BLaER1 (cell line): ENCODE results near the gene FIP1L1.
A peak's percentile ranks its signal among the peaks of the same experiment; 100 is the strongest.
"Not testable (repeated sequence)": the region's sequence is repeated elsewhere in the genome, so short reads cannot be mapped to it uniquely, and the experiment has no call there.

Experiments
- H3K27ac ChIP-seq: shearing (Covaris generic); formaldehyde crosslinking; 2 replicates; pipeline ENCODE4 v1.8.1; 2022
- H3K27me3 ChIP-seq: shearing (Covaris generic); formaldehyde crosslinking; 2 replicates; pipeline ENCODE4 v1.8.1; 2022
- H3K36me3 ChIP-seq: shearing (Covaris generic); formaldehyde crosslinking; 2 replicates; pipeline ENCODE4 v1.8.1; 2022
- H3K4me1 ChIP-seq: shearing (Covaris generic); formaldehyde crosslinking; 2 replicates; pipeline ENCODE4 v1.8.1; 2022
- H3K4me2 ChIP-seq: shearing (Covaris generic); formaldehyde crosslinking; 2 replicates; pipeline ENCODE4 v1.8.1; 2022
- H3K4me3 ChIP-seq: shearing (Covaris generic); formaldehyde crosslinking; 2 replicates; pipeline ENCODE4 v1.8.1; 2022
- H3K9ac ChIP-seq: shearing (Covaris generic); formaldehyde crosslinking; 2 replicates; pipeline ENCODE4 v1.8.1; 2022
- H3K9me3 ChIP-seq: shearing (Covaris generic); formaldehyde crosslinking; 2 replicates; pipeline ENCODE4 v1.8.1; 2022
- H4K20me1 ChIP-seq: shearing (Covaris generic); formaldehyde crosslinking; 2 replicates; pipeline ENCODE4 v1.8.1; 2022
- Cebpa-rat ChIP-seq: shearing (Covaris generic); IDR thresholded peaks from 2 replicates; pipeline ENCODE4 v1.8.1; 2022

Gene FIP1L1

GRCh38 chr4:53377319-53378170, at the start of gene FIP1L1:
FIP1L1 (plus strand) TSS chr4:53377641; CDS start chr4:53377839, 198 bp downstream.
- Histone ChIP-seq H3K9me3 (no peaks in the 10 kb centered on the region), H3K4me3 (peak within 1 kb of the TSS; percentile 95), H3K27me3 (no peaks in the 10 kb centered on the region), H3K9ac (peak within 1 kb of the TSS; percentile 96), H3K4me2 (peak within 1 kb of the TSS; percentile 70), H3K36me3 (peaks cover 15% of the 10 kb centered on the region), H3K4me1 (peaks cover 25% of the 10 kb centered on the region), H3K27ac (peak within 1 kb of the TSS; percentile 92), H4K20me1 (peaks cover 49% of the 10 kb centered on the region)
- TF ChIP-seq Cebpa-rat = no peak

- H3K9me3 ChIP-seq, H3K9ac ChIP-seq, H3K4me3 ChIP-seq, H3K4me1 ChIP-seq, H3K27ac ChIP-seq, H3K36me3 ChIP-seq, H3K27me3 ChIP-seq, H3K4me2 ChIP-seq, H4K20me1 ChIP-seq: not testable (repeated sequence)
Measured at GRCh38 chr4:53334916-53335315, 42.5 kb upstream of the FIP1L1 start.

GRCh38 chr4:53340145-53340544, 37.3 kb upstream of the FIP1L1 start:
- H3K36me3 ChIP-seq = peaks cover 18% of the 10 kb centered on the region
- not testable (repeated sequence) for H3K4me3 ChIP-seq, H3K27me3 ChIP-seq

GRCh38 chr4:53346392-53346791, 31.0 kb upstream of the FIP1L1 start:
- H3K27ac ChIP-seq, H3K9ac ChIP-seq, H3K4me2 ChIP-seq, H4K20me1 ChIP-seq, H3K4me1 ChIP-seq, H3K4me3 ChIP-seq, H3K27me3 ChIP-seq: not testable (repeated sequence)
- peaks cover 31% of the 10 kb centered on the region for H3K9me3 ChIP-seq
- peaks cover 54% of the 10 kb centered on the region for H3K36me3 ChIP-seq

More at GRCh38 chr4:53340145-53340544, 37.3 kb upstream of the FIP1L1 start:
- H3K9me3 ChIP-seq = peaks cover 37% of the 10 kb centered on the region
- not testable (repeated sequence) for H3K4me2 ChIP-seq, H3K27ac ChIP-seq, H4K20me1 ChIP-seq, H3K9ac ChIP-seq, H3K4me1 ChIP-seq

- no peak for TF ChIP-seq Cebpa-rat
Measured at GRCh38 chr4:53346920-53347852, 30.3 kb upstream of the FIP1L1 start.

GRCh38 chr4:53348046-53348445, 29.4 kb upstream of the FIP1L1 start:
- H3K4me3 ChIP-seq = no peak overlapping the region

More at GRCh38 chr4:53346920-53347852, 30.3 kb upstream of the FIP1L1 start:
- Histone ChIP-seq H3K36me3 (peaks cover 58% of the 10 kb centered on the region), H3K27ac (no peak overlapping the region), H3K9me3 (peaks cover 26% of the 10 kb centered on the region), H3K4me2 (no peak overlapping the region), H3K27me3 (no peaks in the 10 kb centered on the region), H3K4me3 (no peak overlapping the region), H3K9ac (no peak overlapping the region), H4K20me1 (peaks cover 5% of the 10 kb centered on the region; the same call in 1 of the 2 replicates), H3K4me1 (no peaks in the 10 kb centered on the region)

GRCh38 chr4:53349091-53349491, 28.4 kb upstream of the FIP1L1 start:
- Histone ChIP-seq H3K9me3 (peaks cover 24% of the 10 kb centered on the region), H3K27ac (no peak overlapping the region), H3K4me1 (no peaks in the 10 kb centered on the region), H3K27me3 (no peaks in the 10 kb centered on the region), H3K9ac (no peak overlapping the region), H4K20me1 (peaks cover 9% of the 10 kb centered on the region; the same call in 1 of the 2 replicates), H3K4me2 (no peak overlapping the region), H3K36me3 (peaks cover 77% of the 10 kb centered on the region), H3K4me3 (no peak overlapping the region)
- TF ChIP-seq Cebpa-rat = no peak

More at GRCh38 chr4:53348046-53348445, 29.4 kb upstream of the FIP1L1 start:
- no peak for TF ChIP-seq Cebpa-rat
- Histone ChIP-seq H3K36me3 (peaks cover 66% of the 10 kb centered on the region), H4K20me1 (peaks cover 5% of the 10 kb centered on the region; the same call in 1 of the 2 replicates), H3K9ac (no peak overlapping the region), H3K27ac (no peak overlapping the region), H3K4me1 (no peaks in the 10 kb centered on the region), H3K4me2 (no peak overlapping the region), H3K9me3 (peaks cover 26% of the 10 kb centered on the region), H3K27me3 (no peaks in the 10 kb centered on the region)

GRCh38 chr4:53354012-53354722, 23.3 kb upstream of the FIP1L1 start:
- Histone ChIP-seq H3K36me3 (peaks cover 80% of the 10 kb centered on the region), H3K4me3 (no peak overlapping the region), H3K27ac (no peak overlapping the region), H3K4me2 (no peak overlapping the region), H3K27me3 (no peaks in the 10 kb centered on the region), H3K9me3 (peaks cover 33% of the 10 kb centered on the region), H3K9ac (no peak overlapping the region), H4K20me1 (peaks cover 12% of the 10 kb centered on the region; the same call in 1 of the 2 replicates), H3K4me1 (no peaks in the 10 kb centered on the region)
- TF ChIP-seq Cebpa-rat = no peak

GRCh38 chr4:53355930-53356521, 21.4 kb upstream of the FIP1L1 start:
- TF ChIP-seq Cebpa-rat = no peak

More at GRCh38 chr4:53355930-53356521, 21.4 kb upstream of the FIP1L1 start:
- H3K27ac ChIP-seq = no peak overlapping the region
- H3K9me3 ChIP-seq = peaks cover 33% of the 10 kb centered on the region
- H4K20me1 ChIP-seq = peaks cover 28% of the 10 kb centered on the region; the same call in 1 of the 2 replicates
- no peak overlapping the region for H3K4me3 ChIP-seq
- peaks cover 74% of the 10 kb centered on the region for H3K36me3 ChIP-seq
- no peak overlapping the region for H3K4me2 ChIP-seq
- 0 out of 2 replicates have a peak, but pooled peaks cover 4% of the 10 kb centered on the region for H3K4me1 ChIP-seq
- no peak overlapping the region for H3K9ac ChIP-seq
- no peaks in the 10 kb centered on the region for H3K27me3 ChIP-seq
